Measurements from ENCODE around the gene PAM.

- no peak for TF ChIP-seq EZH2phosphoT487 (IDR thresholded peaks at IDR 0.05; ENCODE audit: borderline replicate concordance, low read length)
- no peak for TF ChIP-seq EZH2 (IDR thresholded peaks at IDR 0.05; ENCODE audit: low read length, unreplicated experiment)
- TF ChIP-seq CTCF (conservative IDR thresholded peaks at IDR 0.05; ENCODE audit: low read depth, low read length), result no peak
Measured at GRCh38 chr5:102996011-102996575, 241.0 kb downstream of the PAM start.

Measured in PC-3 (cell line).